ENCODE measurements around the gene DDX41.
"Not testable (repeated sequence)": the region's sequence is repeated elsewhere in the genome, so short reads cannot be mapped to it uniquely, and the experiment has no call there.

Gene DDX41

GRCh38 chr5:177537389-177538361, 20.9 kb upstream of the DDX41 start:
- no peak for DNase-seq

GRCh38 chr5:177536386-177536785, 19.6 kb upstream of the DDX41 start:
- no peak for DNase-seq

GRCh38 chr5:177535125-177535524, 18.4 kb upstream of the DDX41 start:
- no peak for DNase-seq

- DNase-seq: not testable (repeated sequence)
Measured at GRCh38 chr5:177534433-177534832, 17.7 kb upstream of the DDX41 start.

- DNase-seq: no peak
Measured at GRCh38 chr5:177531209-177531940, 14.6 kb upstream of the DDX41 start.

GRCh38 chr5:177530638-177531037, 13.9 kb upstream of the DDX41 start:
- no peak for DNase-seq

GRCh38 chr5:177529247-177530203, 12.8 kb upstream of the DDX41 start:
- no peak for DNase-seq

- no peak for DNase-seq
Measured at GRCh38 chr5:177528631-177529030, 11.9 kb upstream of the DDX41 start.

- no peak for DNase-seq
Measured at GRCh38 chr5:177527595-177527994, 10.8 kb upstream of the DDX41 start.

GRCh38 chr5:177526791-177527190, 10.0 kb upstream of the DDX41 start:
- DNase-seq: no peak

GRCh38 chr5:177526191-177526590, 9.4 kb upstream of the DDX41 start:
- DNase-seq: no peak

- no peak for DNase-seq
Measured at GRCh38 chr5:177524941-177525655, 8.3 kb upstream of the DDX41 start.

- no peak for DNase-seq
Measured at GRCh38 chr5:177524539-177524900, 7.8 kb upstream of the DDX41 start.

- no peak for DNase-seq
Measured at GRCh38 chr5:177523711-177524538, 7.2 kb upstream of the DDX41 start.

GRCh38 chr5:177520916-177521513, 4.3 kb upstream of the DDX41 start:
- no peak for DNase-seq

GRCh38 chr5:177520271-177520670, 3.5 kb upstream of the DDX41 start:
- no peak for DNase-seq

GRCh38 chr5:177519463-177520235, 2.9 kb upstream of the DDX41 start:
- no peak for DNase-seq

GRCh38 chr5:177515580-177515979, 1.2 kb downstream of the DDX41 start:
- no peak for DNase-seq

GRCh38 chr5:177514541-177514940, 2.2 kb downstream of the DDX41 start:
- DNase-seq: no peak

- DNase-seq: no peak
Measured at GRCh38 chr5:177513500-177513899, 3.3 kb downstream of the DDX41 start.

All from GDM1 (cell line).